Measurements from ENCODE around the gene IMPA2. TPM values are rescaled to one million over a fixed set of nuclear protein-coding genes. Genes with fewer than 3 reads are reported as not detected.

Gene IMPA2
- total RNA-seq, 4 donors from 2014 or later, result 50.1 to 290 (median 84.6) TPM

DNA sequence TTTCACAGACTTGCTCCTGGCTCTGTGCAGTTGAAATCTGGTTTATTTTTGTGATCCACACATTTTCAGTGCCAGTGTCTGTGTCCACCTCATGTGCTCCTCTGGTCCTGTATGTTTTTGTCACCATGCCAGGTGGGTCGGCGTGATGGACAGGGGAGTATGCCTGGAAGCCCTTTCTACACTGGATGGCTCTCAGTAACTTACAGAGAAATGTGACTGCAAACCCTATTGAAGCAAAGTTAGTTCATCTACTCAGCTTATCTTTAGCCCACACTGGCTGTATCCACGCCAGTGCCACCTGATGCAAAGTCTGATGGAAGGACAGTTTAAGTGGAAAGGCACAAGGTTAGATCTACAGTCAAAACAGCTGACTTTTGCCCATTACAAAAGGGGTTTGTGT is 4.3 kb downstream of the IMPA2 start:
- Histone ChIP-seq H3K36me3 (no peaks in the 10 kb centered on the region), H3K4me1 (peaks cover 12 to 61% (median 35%) of the 10 kb centered on the region in 4 donors), H3K27me3 (no peaks in the 10 kb centered on the region), H3K27ac (no peak overlapping the region), H3K9me3 (no peaks in the 10 kb centered on the region), H3K4me3 (no peak overlapping the region)
- DNase-seq, result no peak
- in situ Hi-C loops (cut with MboI; ENCODE audit: low pct_ligation_motif_present in 1 of 4, low pct_unique_long_range_greater_than_20kb in 1 of 4, low sequenced_read_pairs in 3 of 4) (no loop called here), intact Hi-C loops (cut with DNase I; ENCODE audit: low total_unique reads) (no loop called here)
- TF ChIP-seq POLR2A (IDR thresholded peaks at IDR 0.05), result no peak
- 84% methylated on average over 3 of the region's 3 CpGs; no CpG with 5 or more reads in 1 of the 2 donors for WGBS, 2 donors (ENCODE audit: low coverage in 1 of 2)

DNA sequence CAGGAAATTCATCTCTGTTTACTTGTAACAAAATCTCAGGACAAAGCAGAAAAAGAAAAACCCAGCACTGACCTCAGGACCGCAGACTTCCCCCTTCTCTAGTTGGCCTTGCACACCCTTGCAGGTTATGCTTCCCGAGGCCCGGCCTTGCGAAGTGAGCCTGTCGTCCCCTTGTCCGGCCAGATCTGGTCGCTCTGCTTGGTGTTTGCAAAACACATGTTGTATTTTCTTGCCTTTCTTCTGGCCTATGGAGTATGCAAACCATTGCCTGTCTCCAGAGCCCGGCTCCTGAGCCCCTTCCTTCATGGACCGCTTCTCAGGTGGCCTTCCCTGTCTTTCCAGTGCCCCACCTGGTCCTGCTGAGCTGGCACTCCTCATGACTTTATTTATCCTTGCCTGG is 4.8 kb downstream of the IMPA2 start:
- Histone ChIP-seq H3K27me3 (no peaks in the 10 kb centered on the region), H3K9me3 (no peaks in the 10 kb centered on the region), H3K4me1 (peaks cover 12 to 61% (median 34%) of the 10 kb centered on the region in 4 donors), H3K4me3 (no peak overlapping the region), H3K27ac (no peak overlapping the region), H3K36me3 (no peaks in the 10 kb centered on the region)
- WGBS, 2 donors (ENCODE audit: low coverage in 1 of 2), result 91 to 100% methylated on average over 1 to 9 of the region's 9 CpGs
- in situ Hi-C loops (cut with MboI; ENCODE audit: low pct_ligation_motif_present in 1 of 4, low pct_unique_long_range_greater_than_20kb in 1 of 4, low sequenced_read_pairs in 3 of 4) (no loop called here), intact Hi-C loops (cut with DNase I; ENCODE audit: low total_unique reads) (no loop called here)
- TF ChIP-seq, protein P1, sequence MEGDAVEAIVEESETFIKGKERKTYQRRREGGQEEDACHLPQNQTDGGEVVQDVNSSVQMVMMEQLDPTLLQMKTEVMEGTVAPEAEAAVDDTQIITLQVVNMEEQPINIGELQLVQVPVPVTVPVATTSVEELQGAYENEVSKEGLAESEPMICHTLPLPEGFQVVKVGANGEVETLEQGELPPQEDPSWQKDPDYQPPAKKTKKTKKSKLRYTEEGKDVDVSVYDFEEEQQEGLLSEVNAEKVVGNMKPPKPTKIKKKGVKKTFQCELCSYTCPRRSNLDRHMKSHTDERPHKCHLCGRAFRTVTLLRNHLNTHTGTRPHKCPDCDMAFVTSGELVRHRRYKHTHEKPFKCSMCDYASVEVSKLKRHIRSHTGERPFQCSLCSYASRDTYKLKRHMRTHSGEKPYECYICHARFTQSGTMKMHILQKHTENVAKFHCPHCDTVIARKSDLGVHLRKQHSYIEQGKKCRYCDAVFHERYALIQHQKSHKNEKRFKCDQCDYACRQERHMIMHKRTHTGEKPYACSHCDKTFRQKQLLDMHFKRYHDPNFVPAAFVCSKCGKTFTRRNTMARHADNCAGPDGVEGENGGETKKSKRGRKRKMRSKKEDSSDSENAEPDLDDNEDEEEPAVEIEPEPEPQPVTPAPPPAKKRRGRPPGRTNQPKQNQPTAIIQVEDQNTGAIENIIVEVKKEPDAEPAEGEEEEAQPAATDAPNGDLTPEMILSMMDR (IDR thresholded peaks at IDR 0.05), result no peak
- TF ChIP-seq POLR2AphosphoS5 (IDR thresholded peaks at IDR 0.05), result no peak
- no peak for TF ChIP-seq EP300 (IDR thresholded peaks at IDR 0.05; ENCODE audit: low read depth)
- TF ChIP-seq POLR2A (IDR thresholded peaks at IDR 0.05), result no peak
- DNase-seq, result no peak

DNA sequence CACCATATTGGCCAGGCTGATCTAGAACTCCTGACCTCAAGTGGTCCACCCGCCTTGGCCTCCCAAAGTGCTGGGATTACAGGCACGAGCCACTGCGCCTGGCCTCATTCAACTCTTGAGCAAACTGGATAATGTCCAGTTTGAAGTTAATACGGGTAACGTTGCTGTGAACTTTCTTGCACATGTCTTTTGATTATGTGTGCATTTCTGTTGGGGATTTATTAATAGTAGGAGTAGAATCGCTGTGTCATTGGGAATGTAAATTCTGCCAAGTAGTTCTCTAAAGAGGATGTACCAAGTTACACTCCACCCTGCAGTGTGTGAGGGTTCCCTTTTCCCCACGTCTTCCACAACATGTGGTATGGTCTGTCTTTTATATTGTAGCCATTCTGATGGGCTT is 6.2 kb downstream of the IMPA2 start:
- H3K27ac ChIP-seq, result peak overlapping the region; percentile 15 to 46 (median 38)
- intact Hi-C loops (cut with DNase I; ENCODE audit: low total_unique reads), result no loop called here
- DNase-seq, result no peak
- H3K36me3 ChIP-seq, result no peaks in the 10 kb centered on the region
- TF ChIP-seq POLR2AphosphoS5 (IDR thresholded peaks at IDR 0.05) (peak in 2 of 3 donors; percentile 14 to 33), EP300 (IDR thresholded peaks at IDR 0.05; ENCODE audit: low read depth) (no peak)
- H3K27me3 ChIP-seq, result no peaks in the 10 kb centered on the region
- WGBS, 2 donors (ENCODE audit: low coverage in 1 of 2), result 58 to 60% methylated on average over 3 to 7 of the region's 7 CpGs
- peaks cover 12 to 55% (median 33%) of the 10 kb centered on the region in 4 donors for H3K4me1 ChIP-seq
- H3K9me3 ChIP-seq, result no peaks in the 10 kb centered on the region
- in situ Hi-C loops (cut with MboI; ENCODE audit: low pct_ligation_motif_present in 1 of 4, low pct_unique_long_range_greater_than_20kb in 1 of 4, low sequenced_read_pairs in 3 of 4), result no loop called here
- H3K4me3 ChIP-seq, result no peak overlapping the region

DNA sequence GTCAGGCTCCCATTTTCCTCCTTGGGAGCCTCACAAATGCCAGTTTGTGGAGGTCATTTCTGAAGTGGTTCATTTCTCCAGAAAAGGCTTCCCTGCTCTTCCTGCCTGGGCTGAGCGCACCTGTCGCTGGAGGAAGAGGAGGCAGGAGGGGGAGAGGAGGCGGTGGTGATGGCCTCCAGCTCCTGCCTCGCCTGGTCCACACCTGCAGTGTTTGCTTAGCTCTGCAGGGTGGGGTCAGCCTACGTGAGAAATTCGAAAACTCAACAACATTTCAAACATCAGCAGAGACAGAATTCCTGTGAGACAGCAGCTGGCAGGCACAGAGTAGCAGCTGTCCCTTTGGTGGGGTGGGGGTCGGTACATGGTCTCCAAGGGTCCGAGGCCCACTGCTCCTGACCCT is 7.9 kb downstream of the IMPA2 start:
- TF ChIP-seq EP300 (IDR thresholded peaks at IDR 0.05; ENCODE audit: low read depth), result no peak
- no peak for TF ChIP-seq POLR2AphosphoS5 (IDR thresholded peaks at IDR 0.05)
- TF ChIP-seq, protein P1 (IDR thresholded peaks at IDR 0.05), result no peak
- no peak for TF ChIP-seq POLR2A (IDR thresholded peaks at IDR 0.05)
- WGBS, 2 donors (ENCODE audit: low coverage in 1 of 2), result 65% methylated on average over 8 of the region's 8 CpGs; no CpG with 5 or more reads in 1 of the 2 donors
- in situ Hi-C loops (cut with MboI; ENCODE audit: low pct_ligation_motif_present in 1 of 4, low pct_unique_long_range_greater_than_20kb in 1 of 4, low sequenced_read_pairs in 3 of 4), result no loop called here
- H3K4me1 ChIP-seq, result peaks cover 2 to 46% (median 22%) of the 10 kb centered on the region in 4 donors
- no peaks in the 10 kb centered on the region for H3K9me3 ChIP-seq
- no peaks in the 10 kb centered on the region for H3K36me3 ChIP-seq
- no peak overlapping the region for H3K4me3 ChIP-seq
- intact Hi-C loops (cut with DNase I; ENCODE audit: low total_unique reads), result no loop called here
- H3K27ac ChIP-seq, result peak overlapping the region; percentile 53 to 83 (median 60)
- no peaks in the 10 kb centered on the region for H3K27me3 ChIP-seq
- peak; percentile 35 for DNase-seq

DNA sequence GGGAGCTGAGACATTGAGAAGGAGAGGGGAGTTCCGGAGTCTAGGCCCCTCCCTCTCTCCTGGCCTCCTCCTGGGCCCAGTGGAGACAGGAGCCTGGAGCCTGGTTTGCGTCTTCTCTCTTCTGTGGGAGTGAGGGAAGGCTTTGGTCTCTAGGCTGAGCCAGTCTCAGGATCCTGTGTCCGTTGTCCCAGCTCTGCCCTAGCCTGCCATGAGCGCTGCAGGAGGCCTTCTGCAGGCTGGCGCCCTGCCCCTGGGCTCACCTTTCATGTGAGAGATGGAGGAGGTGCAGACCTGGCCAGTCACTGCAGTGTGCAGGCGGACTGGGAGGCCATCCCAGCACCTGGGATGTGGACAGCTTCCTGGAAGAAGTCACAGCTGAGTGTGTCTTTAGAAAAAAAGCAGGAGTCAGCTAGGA is 8.7 kb downstream of the IMPA2 start:
- Histone ChIP-seq H3K4me3 (no peak overlapping the region), H3K27me3 (no peaks in the 10 kb centered on the region), H3K4me1 (peaks cover 8 to 51% (median 29%) of the 10 kb centered on the region in 4 donors), H3K27ac (peak overlapping the region; percentile 53 to 83 (median 60)), H3K9me3 (no peaks in the 10 kb centered on the region), H3K36me3 (no peaks in the 10 kb centered on the region)
- WGBS, 2 donors (ENCODE audit: low coverage in 1 of 2), result 60 to 70% methylated on average over 2 to 6 of the region's 6 CpGs
- intact Hi-C loops (cut with DNase I; ENCODE audit: low total_unique reads), result loop anchor here (5.0 kb wide), 1 partner anchor 53 kb away; no protein-coding TSS in a partner anchor
- no peak for DNase-seq
- TF ChIP-seq POLR2A (IDR thresholded peaks at IDR 0.05), result no peak
- TF ChIP-seq EP300 (IDR thresholded peaks at IDR 0.05; ENCODE audit: low read depth), result no peak
- TF ChIP-seq POLR2AphosphoS5 (IDR thresholded peaks at IDR 0.05), result no peak
- TF ChIP-seq, protein P1 (IDR thresholded peaks at IDR 0.05), result no peak
- in situ Hi-C loops (cut with MboI; ENCODE audit: low pct_ligation_motif_present in 1 of 4, low pct_unique_long_range_greater_than_20kb in 1 of 4, low sequenced_read_pairs in 3 of 4), result loop anchor here in 2 of 4 donors (10.0 kb wide), 1 partner anchor 45 kb away; no protein-coding TSS in a partner anchor
